WI38 (cell line): ENCODE results near the gene S100A13.

Source experiments
- H3K4me3 ChIP-seq: 2 replicates; pipeline ENCODE4 v1.5.1; 2011; ENCODE audit warnings: low read depth, mild to moderate bottlenecking, control low read depth, low read length
- CTCF ChIP-seq: IDR thresholded peaks from 2 replicates; pipeline ENCODE4 v1.5.1; 2012; ENCODE audit warnings: low read depth, mild to moderate bottlenecking, control low read depth, low read length

Gene S100A13

GRCh38 chr1:153667439-153667838 lies 40.1 kb upstream of the S100A13 start:
- TF ChIP-seq CTCF: no peak
- H3K4me3 ChIP-seq: no peak overlapping the region

- no peak overlapping the region for H3K4me3 ChIP-seq
- TF ChIP-seq CTCF: no peak
Measured at GRCh38 chr1:153663211-153663610, 35.9 kb upstream of the S100A13 start.

GRCh38 chr1:153662269-153662668 lies 35.0 kb upstream of the S100A13 start:
- no peak overlapping the region for H3K4me3 ChIP-seq
- TF ChIP-seq CTCF: no peak

GRCh38 chr1:153661111-153661708 lies 33.9 kb upstream of the S100A13 start:
- TF ChIP-seq CTCF: no peak
- no peak overlapping the region for H3K4me3 ChIP-seq

- peak overlapping the region; percentile 89 for H3K4me3 ChIP-seq
- TF ChIP-seq CTCF: no peak
Measured at GRCh38 chr1:153659656-153660055, 32.4 kb upstream of the S100A13 start.

- TF ChIP-seq CTCF: no peak
- H3K4me3 ChIP-seq: peak overlapping the region; percentile 89
Measured at GRCh38 chr1:153659175-153659534, 31.9 kb upstream of the S100A13 start.

DNA sequence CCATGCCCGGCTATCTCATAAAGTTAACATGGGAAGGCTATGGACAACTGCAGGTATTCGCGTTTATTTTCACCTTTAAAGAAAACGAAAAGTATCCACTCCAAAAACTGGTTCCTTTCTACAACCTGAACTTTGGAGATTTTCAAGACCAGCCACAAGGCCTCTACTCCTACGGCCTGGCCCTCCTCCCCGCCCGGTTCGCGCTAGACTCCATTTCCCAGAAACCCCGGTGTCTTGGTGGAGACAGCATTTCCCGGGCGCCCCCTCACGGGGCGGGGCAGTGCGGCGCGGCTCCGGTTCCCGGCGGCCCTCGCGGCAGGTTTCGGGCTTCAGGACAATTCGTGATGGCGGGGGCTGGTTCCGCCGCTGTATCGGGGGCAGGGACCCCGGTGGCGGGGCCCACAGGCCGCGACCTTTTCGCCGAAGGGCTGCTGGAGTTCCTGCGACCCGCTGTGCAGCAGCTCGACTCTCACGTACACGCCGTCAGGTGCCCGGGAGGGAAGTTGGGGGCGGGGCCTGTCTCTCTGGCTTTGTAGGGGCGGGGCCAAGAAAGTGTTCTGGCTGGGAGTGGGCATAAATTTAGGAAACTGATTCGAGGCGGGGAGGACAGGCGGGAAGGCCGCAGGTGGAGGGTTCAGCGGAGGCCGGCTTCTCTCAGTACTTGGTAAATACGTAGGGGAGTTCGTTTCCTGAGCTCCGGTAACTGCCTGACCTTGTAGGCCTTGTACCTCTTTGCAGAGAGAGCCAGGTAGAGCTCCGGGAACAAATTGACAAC lies 31.3 kb upstream of the S100A13 start, which contains the start of gene SNAPIN:
TSS of gene SNAPIN (plus strand) at position 304 of the 775 bp plus-strand sequence. CDS start at position 345, 41 bp downstream.
- TF ChIP-seq CTCF: no peak
- H3K4me3 ChIP-seq: peak within 1 kb of the TSS; percentile 89
